ENCODE results near the gene CA4. TPM values are rescaled to one million over a fixed set of nuclear protein-coding genes. Genes with fewer than 3 reads are reported as not detected.
"Not testable (repeated sequence)": the region's sequence is repeated elsewhere in the genome, so short reads cannot be mapped to it uniquely, and the experiment has no call there.

Gene CA4
- total and polyA plus RNA-seq, 9 of the 15 experiments (the other 6 are each of a cell fraction or from before 2014, with no cell fraction given) = 0.13 TPM; not detected in 7

DNA sequence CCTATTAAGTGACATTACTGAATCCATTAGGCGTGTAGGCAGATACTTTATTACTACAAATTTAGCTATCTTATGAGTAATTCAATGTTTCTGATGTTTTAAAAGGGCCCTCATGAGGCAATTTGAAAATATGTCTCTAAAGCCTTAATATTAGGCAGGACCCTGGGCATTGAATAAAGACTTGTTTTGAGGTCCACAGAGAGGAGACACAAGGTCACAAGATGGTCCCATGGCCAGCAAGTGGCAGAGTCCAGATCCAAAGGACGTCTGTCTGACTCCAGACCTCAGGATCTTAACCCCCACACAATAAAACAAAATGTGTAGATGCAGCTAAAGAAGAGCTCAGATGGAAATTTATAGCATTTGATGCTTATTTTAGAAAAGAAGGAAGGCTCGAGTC, 39.2 kb upstream of the CA4 start:
- H3K4me2 ChIP-seq (ENCODE audit: insufficient read depth, low read length) = no peak overlapping the region
- no peak for FAIRE-seq
- no peak for DNase-seq (ENCODE audit: extremely low read depth in 1 of 4, low spot score in 3 of 4)
- in situ Hi-C loops (cut with MboI) = loop anchor here (10.0 kb wide), 1 partner anchor 76 kb away; no protein-coding TSS in a partner anchor
- H3K36me3 ChIP-seq (ENCODE audit: control insufficient read depth, insufficient read depth, low read length) = no peaks in the 10 kb centered on the region
- intact Hi-C loops (cut with micrococcal nuclease) = no loop called here
- H2AFZ ChIP-seq (ENCODE audit: low read depth, low read length) = no peak overlapping the region
- no TSS peak for BruUV-seq (replicated peaks)
- H3K9ac ChIP-seq (ENCODE audit: insufficient read depth in 1 of 2, low read depth in 2 of 2, low read length in 2 of 2) = no peak overlapping the region
- TF ChIP-seq, protein P1, sequence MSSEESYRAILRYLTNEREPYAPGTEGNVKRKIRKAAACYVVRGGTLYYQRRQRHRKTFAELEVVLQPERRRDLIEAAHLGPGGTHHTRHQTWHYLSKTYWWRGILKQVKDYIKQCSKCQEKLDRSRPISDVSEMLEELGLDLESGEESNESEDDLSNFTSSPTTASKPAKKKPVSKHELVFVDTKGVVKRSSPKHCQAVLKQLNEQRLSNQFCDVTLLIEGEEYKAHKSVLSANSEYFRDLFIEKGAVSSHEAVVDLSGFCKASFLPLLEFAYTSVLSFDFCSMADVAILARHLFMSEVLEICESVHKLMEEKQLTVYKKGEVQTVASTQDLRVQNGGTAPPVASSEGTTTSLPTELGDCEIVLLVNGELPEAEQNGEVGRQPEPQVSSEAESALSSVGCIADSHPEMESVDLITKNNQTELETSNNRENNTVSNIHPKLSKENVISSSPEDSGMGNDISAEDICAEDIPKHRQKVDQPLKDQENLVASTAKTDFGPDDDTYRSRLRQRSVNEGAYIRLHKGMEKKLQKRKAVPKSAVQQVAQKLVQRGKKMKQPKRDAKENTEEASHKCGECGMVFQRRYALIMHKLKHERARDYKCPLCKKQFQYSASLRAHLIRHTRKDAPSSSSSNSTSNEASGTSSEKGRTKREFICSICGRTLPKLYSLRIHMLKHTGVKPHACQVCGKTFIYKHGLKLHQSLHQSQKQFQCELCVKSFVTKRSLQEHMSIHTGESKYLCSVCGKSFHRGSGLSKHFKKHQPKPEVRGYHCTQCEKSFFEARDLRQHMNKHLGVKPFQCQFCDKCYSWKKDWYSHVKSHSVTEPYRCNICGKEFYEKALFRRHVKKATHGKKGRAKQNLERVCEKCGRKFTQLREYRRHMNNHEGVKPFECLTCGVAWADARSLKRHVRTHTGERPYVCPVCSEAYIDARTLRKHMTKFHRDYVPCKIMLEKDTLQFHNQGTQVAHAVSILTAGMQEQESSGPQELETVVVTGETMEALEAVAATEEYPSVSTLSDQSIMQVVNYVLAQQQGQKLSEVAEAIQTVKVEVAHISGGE (CRISPR knock-in tag; IDR thresholded peaks at IDR 0.05) = peak in 1 of 3 experiments; percentile 72; a peak in 2 of 6 replicates
- TF ChIP-seq ZKSCAN3 (CRISPR knock-in tag; IDR thresholded peaks at IDR 0.05) = no peak
- no peak overlapping the region for H3K27ac ChIP-seq (ENCODE audit: extremely low read depth, low read depth, low read length)
- 0% methylated on average over 2 of the region's 3 CpGs for WGBS (ENCODE audit: insufficient coverage, low coverage, missing lambda C conversion rate)
- ChIA-PET CTCF (ENCODE audit: low intra/inter-chr PET ratio) (interaction anchor here (0.6 kb wide), 1 partner anchor 528 kb away, joined by 3 read pairs; no protein-coding TSS in a partner anchor), POLR2A (no interaction called here)
- no peaks in the 10 kb centered on the region for H3K9me3 ChIP-seq (replicated peaks; ENCODE audit: control insufficient read depth, insufficient read depth, low read depth, low read length)
- no peaks in the 10 kb centered on the region for H3K9me1 ChIP-seq (ENCODE audit: control insufficient read depth, insufficient read depth, low read length)
- no peaks in the 10 kb centered on the region for H3K79me2 ChIP-seq (ENCODE audit: control insufficient read depth, insufficient read depth, low read length)
- no peaks in the 10 kb centered on the region; a peak in 1 of 5 replicates for H3K4me1 ChIP-seq (replicated peaks in 1 of 2; ENCODE audit: control insufficient read depth in 2 of 2, insufficient read depth in 2 of 2, low read length in 2 of 2)
- no peak overlapping the region for H3K4me3 ChIP-seq
- ATAC-seq = no peak
- peaks cover 8 to 9% of the 10 kb centered on the region in 2 experiments; a peak in 2 of 5 replicates for H3K27me3 ChIP-seq (ENCODE audit: control insufficient read depth in 2 of 2, insufficient read depth in 2 of 2, low read length in 2 of 2)
- no peaks in the 10 kb centered on the region for H4K20me1 ChIP-seq (replicated peaks; ENCODE audit: control insufficient read depth, insufficient read depth, low read length)

DNA sequence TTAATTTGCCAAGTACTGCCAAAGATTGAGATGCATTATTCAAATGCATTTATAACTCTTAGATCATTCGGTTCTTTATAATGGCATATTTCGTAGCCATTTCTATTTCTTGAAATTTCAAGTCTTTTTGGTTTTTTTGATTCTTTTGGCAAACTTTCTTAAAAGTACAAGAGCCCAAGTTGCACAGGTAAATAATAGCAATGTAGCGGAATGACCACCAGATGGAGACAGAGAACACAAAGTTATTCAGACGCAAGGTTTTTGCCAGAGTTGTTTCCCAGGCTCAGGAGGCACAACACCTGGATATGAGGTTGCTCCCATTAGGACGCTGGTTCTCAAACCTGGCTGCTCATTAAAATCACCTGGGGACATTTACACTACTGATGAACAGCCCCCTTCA, 38.1 kb upstream of the CA4 start:
- 0% methylated on average over 3 of the region's 5 CpGs for WGBS (ENCODE audit: insufficient coverage, low coverage, missing lambda C conversion rate)
- H2AFZ ChIP-seq (ENCODE audit: low read depth, low read length); CTCF ChIA-PET (ENCODE audit: low intra/inter-chr PET ratio); H3K27me3 ChIP-seq (ENCODE audit: control insufficient read depth in 2 of 2, insufficient read depth in 2 of 2, low read length in 2 of 2); H3K9me1 ChIP-seq (ENCODE audit: control insufficient read depth, insufficient read depth, low read length); H3K4me1 ChIP-seq (replicated peaks in 1 of 2; ENCODE audit: control insufficient read depth in 2 of 2, insufficient read depth in 2 of 2, low read length in 2 of 2); H4K20me1 ChIP-seq (replicated peaks; ENCODE audit: control insufficient read depth, insufficient read depth, low read length); H3K9me3 ChIP-seq (replicated peaks; ENCODE audit: control insufficient read depth, insufficient read depth, low read depth, low read length); DNase-seq (ENCODE audit: extremely low read depth in 1 of 4, low spot score in 3 of 4); H3K27ac ChIP-seq (ENCODE audit: extremely low read depth, low read depth, low read length); BruUV-seq (replicated peaks); H3K9ac ChIP-seq (ENCODE audit: insufficient read depth in 1 of 2, low read depth in 2 of 2, low read length in 2 of 2); H3K4me2 ChIP-seq (ENCODE audit: insufficient read depth, low read length); H3K79me2 ChIP-seq (ENCODE audit: control insufficient read depth, insufficient read depth, low read length); intact Hi-C loops (cut with micrococcal nuclease); H3K4me3 ChIP-seq; H3K36me3 ChIP-seq (ENCODE audit: control insufficient read depth, insufficient read depth, low read length): not testable (repeated sequence)
- POLR2A ChIA-PET = interaction anchor here (0.6 kb wide), 1 partner anchor 130 kb away, joined by 3 read pairs; no protein-coding TSS in a partner anchor
- ATAC-seq (peak; percentile 61; the same call in 2 of the 3 replicates), FAIRE-seq (peak; percentile 98)
- in situ Hi-C loops (cut with MboI) = loop anchor here (10.0 kb wide), 1 partner anchor 77 kb away; no protein-coding TSS in a partner anchor

DNA sequence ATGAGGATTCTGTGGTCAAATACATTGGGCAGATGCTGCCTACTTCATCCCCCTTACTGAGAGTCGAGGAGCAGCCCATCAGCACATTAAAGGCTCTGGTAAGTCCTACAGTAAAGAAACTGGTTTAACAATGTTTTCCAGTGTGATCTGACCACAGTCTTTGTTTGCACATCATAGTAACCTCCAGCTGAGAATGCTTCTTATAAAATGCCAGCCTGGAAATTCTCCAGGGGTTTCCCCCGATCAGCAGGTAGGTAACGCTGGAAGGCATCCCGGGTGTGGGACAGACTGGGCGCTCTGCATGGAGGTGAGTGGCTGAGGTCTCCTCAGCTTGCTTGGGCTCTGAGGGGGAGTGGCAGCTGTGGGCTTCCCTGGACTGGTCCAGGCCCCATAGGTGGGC, 34.4 kb upstream of the CA4 start:
- H3K4me2 ChIP-seq (ENCODE audit: insufficient read depth, low read length); H3K27ac ChIP-seq (ENCODE audit: extremely low read depth, low read depth, low read length); H3K4me1 ChIP-seq (replicated peaks in 1 of 2; ENCODE audit: control insufficient read depth in 2 of 2, insufficient read depth in 2 of 2, low read length in 2 of 2); H3K9me1 ChIP-seq (ENCODE audit: control insufficient read depth, insufficient read depth, low read length); H2AFZ ChIP-seq (ENCODE audit: low read depth, low read length); H3K79me2 ChIP-seq (ENCODE audit: control insufficient read depth, insufficient read depth, low read length); FAIRE-seq; DNase-seq (ENCODE audit: extremely low read depth in 1 of 4, low spot score in 3 of 4); BruUV-seq (replicated peaks); H3K36me3 ChIP-seq (ENCODE audit: control insufficient read depth, insufficient read depth, low read length); H3K9ac ChIP-seq (ENCODE audit: insufficient read depth in 1 of 2, low read depth in 2 of 2, low read length in 2 of 2); H4K20me1 ChIP-seq (replicated peaks; ENCODE audit: control insufficient read depth, insufficient read depth, low read length); CTCF ChIA-PET (ENCODE audit: low intra/inter-chr PET ratio); H3K27me3 ChIP-seq (ENCODE audit: control insufficient read depth in 2 of 2, insufficient read depth in 2 of 2, low read length in 2 of 2); H3K9me3 ChIP-seq (replicated peaks; ENCODE audit: control insufficient read depth, insufficient read depth, low read depth, low read length); POLR2A ChIA-PET; H3K4me3 ChIP-seq; ATAC-seq; intact Hi-C loops (cut with micrococcal nuclease): not testable (repeated sequence)
- in situ Hi-C loops (cut with MboI) = loop anchor here (10.0 kb wide), 1 partner anchor 81 kb away; no protein-coding TSS in a partner anchor
- WGBS (ENCODE audit: insufficient coverage, low coverage, missing lambda C conversion rate) = no CpG with 5 or more reads among the region's 5 CpGs
